ENCODE data around the gene TRPV6.
A peak's percentile ranks its signal among the peaks of the same experiment; 100 is the strongest.

TRPV6 gene

GRCh38 chr7:142883145-142883544 is 2.4 kb downstream of the TRPV6 start:
- no peak for TF ChIP-seq CREB1 (IDR thresholded peaks at IDR 0.05; ENCODE audit: low read depth)
- TF ChIP-seq EGR1 (IDR thresholded peaks at IDR 0.05) = no peak
- no peak for TF ChIP-seq TCF12 (IDR thresholded peaks at IDR 0.05; ENCODE audit: low read depth)
- no peak for TF ChIP-seq FOXM1 (IDR thresholded peaks at IDR 0.05; ENCODE audit: borderline replicate concordance, low read depth)
- TF ChIP-seq REST (IDR thresholded peaks at IDR 0.05; ENCODE audit: low read depth) = no peak
- no peak for TF ChIP-seq NFIC (IDR thresholded peaks at IDR 0.05)
- no peak for TF ChIP-seq YY1 (IDR thresholded peaks at IDR 0.05; ENCODE audit: low read depth)
- TF ChIP-seq MAX (IDR thresholded peaks at IDR 0.05) = no peak

GRCh38 chr7:142882338-142882678 is 3.2 kb downstream of the TRPV6 start:
- TF ChIP-seq RAD21 (IDR thresholded peaks at IDR 0.05; ENCODE audit: low read depth) = no peak
- TF ChIP-seq NFIC (IDR thresholded peaks at IDR 0.05) = no peak
- TF ChIP-seq TEAD4 (IDR thresholded peaks at IDR 0.05) = no peak
- TF ChIP-seq YY1 (IDR thresholded peaks at IDR 0.05; ENCODE audit: low read depth) = no peak
- no peak for TF ChIP-seq TCF12 (IDR thresholded peaks at IDR 0.05; ENCODE audit: low read depth)
- TF ChIP-seq ZBTB7A (IDR thresholded peaks at IDR 0.05; ENCODE audit: low read depth) = no peak
- TF ChIP-seq REST (IDR thresholded peaks at IDR 0.05; ENCODE audit: low read depth) = no peak
- no peak for TF ChIP-seq CEBPB (IDR thresholded peaks at IDR 0.05)
- TF ChIP-seq EGR1 (IDR thresholded peaks at IDR 0.05) = no peak
- no peak for TF ChIP-seq FOXM1 (IDR thresholded peaks at IDR 0.05; ENCODE audit: borderline replicate concordance, low read depth)
- no peak for TF ChIP-seq MAX (IDR thresholded peaks at IDR 0.05)
- TF ChIP-seq CREB1 (IDR thresholded peaks at IDR 0.05; ENCODE audit: low read depth) = no peak
- TF ChIP-seq USF1 (IDR thresholded peaks at IDR 0.05) = no peak
- TF ChIP-seq TAF1 (IDR thresholded peaks at IDR 0.05; ENCODE audit: low read depth) = no peak

- TF ChIP-seq REST (IDR thresholded peaks at IDR 0.05; ENCODE audit: low read depth) = no peak
- no peak for TF ChIP-seq USF1 (IDR thresholded peaks at IDR 0.05)
- no peak for TF ChIP-seq CREB1 (IDR thresholded peaks at IDR 0.05; ENCODE audit: low read depth)
- no peak for TF ChIP-seq RAD21 (IDR thresholded peaks at IDR 0.05; ENCODE audit: low read depth)
- no peak for TF ChIP-seq FOXM1 (IDR thresholded peaks at IDR 0.05; ENCODE audit: borderline replicate concordance, low read depth)
- TF ChIP-seq TEAD4 (IDR thresholded peaks at IDR 0.05) = no peak
- TF ChIP-seq YY1 (IDR thresholded peaks at IDR 0.05; ENCODE audit: low read depth) = no peak
Observed at GRCh38 chr7:142881586-142882337, 3.8 kb downstream of the TRPV6 start.

- TF ChIP-seq RAD21 (IDR thresholded peaks at IDR 0.05; ENCODE audit: low read depth) (peak; percentile 66), TCF12 (IDR thresholded peaks at IDR 0.05; ENCODE audit: low read depth) (no peak)
Observed at GRCh38 chr7:142880876-142881505, 4.6 kb downstream of the TRPV6 start.

GRCh38 chr7:142879060-142879459 is 6.5 kb downstream of the TRPV6 start:
- TF ChIP-seq TAF1 (IDR thresholded peaks at IDR 0.05; ENCODE audit: low read depth) (no peak), TEAD4 (IDR thresholded peaks at IDR 0.05) (no peak), ZBTB7A (IDR thresholded peaks at IDR 0.05; ENCODE audit: low read depth) (no peak), TCF12 (IDR thresholded peaks at IDR 0.05; ENCODE audit: low read depth) (no peak), MAX (IDR thresholded peaks at IDR 0.05) (no peak), NFIC (IDR thresholded peaks at IDR 0.05) (no peak)
